Ovary (tissue), 9 donors: Measurements from ENCODE around the gene SLC22A6. TPM values are rescaled to one million over a fixed set of nuclear protein-coding genes. Genes with fewer than 3 reads are reported as not detected.

Experiments used
- DNase-seq, 5 donors: peaks; one replicate each; pipeline ENCODE4 v3.0.0-alpha.2; 2019 to 2020
- H3K27ac ChIP-seq, 2 donors: fragments of 200-600 bp; one replicate each; pipeline versions ENCODE4 v1.5.1 to v1.8.0; 2019 to 2022
- H3K27me3 ChIP-seq: fragments of 200-600 bp; one replicate; pipeline ENCODE4 v1.8.0; 2022
- H3K36me3 ChIP-seq: fragments of 200-600 bp; sonication (generic); one replicate; pipeline ENCODE4 v1.5.1; 2019
- H3K4me1 ChIP-seq: one replicate; pipeline ENCODE4 v1.8.1; 2013; ENCODE audit warnings: mild to moderate bottlenecking, moderate library complexity; ENCODE audit not compliant: insufficient read depth
- H3K4me3 ChIP-seq: fragments of 200-600 bp; sonication (generic); one replicate; pipeline ENCODE4 v1.5.1; 2017
- H3K9me3 ChIP-seq, 2 donors: fragments of 200-600 bp in 1 of 2; sonication (generic) in 1 of 2; one replicate each; pipeline versions ENCODE4 v1.5.1 to v1.8.1; 2013 to 2019; ENCODE audit warnings: mild to moderate bottlenecking in 1 of 2, moderate library complexity in 1 of 2
- EP300 ChIP-seq: sonication (generic); formaldehyde crosslinking; IDR thresholded peaks from one replicate; pipeline ENCODE4 v1.6.1; 2017; ENCODE audit warnings: antibody characterized with exemption
- POLR2A ChIP-seq: fragments of 450-650 bp; IDR thresholded peaks from one replicate; pipeline ENCODE4 v1.6.1; 2017; ENCODE audit warnings: antibody characterized with exemption, mild to moderate bottlenecking, moderate library complexity
- WGBS, 3 donors: extraction: QIAGEN DNeasy Blood & Tissue Kit in 1 of 3; methylation state at CpG; one replicate each; pipeline versions ENCODE4 v1.1.5 to v1.1.7; 2013 to 2017; 5-methylcytosine and 5-hydroxymethylcytosine counted together
- intact Hi-C, 4 donors: fragments of 100-400 bp; cut with DNase I; formaldehyde crosslinking; loops; one replicate each; pipeline versions ENCODE4 v1.11.0 to v1.15.1; 2022 to 2023
- polyA plus RNA-seq, 2 donors: library from polyadenylated mRNA; stranded (reverse); fragments of 200-250 nt in 1 of 2; fragments of 350-450 nt in 1 of 2; fragmentation: Illumina TruSeq in 1 of 2; extraction: RNeasy Lipid Tissue Mini Kit (QIAGEN cat#74804) in 1 of 2; gene quantifications; one replicate each; pipeline ENCODE4 v1.2.3, GENCODE V29; 2013 to 2014
- total RNA-seq, 7 donors: library from RNA; depleted of rRNA in 2 of 7; stranded (reverse); fragments of >200 nt in 2 of 7; fragmentation: NEBNext Ultra II Directional in 3 of 7; extraction: Animal tissue kit (Norgen Biotek cat#: 25700) in 3 of 7; gene quantifications; one replicate each; pipeline versions ENCODE4 v1.1.0 to v1.2.4, GENCODE V29; 2016 to 2023
- TF ChIP-seq, protein P1 (sequence below), 3 donors: fragments of 450-650 bp in 2 of 3; fragments of 200-600 bp in 1 of 3; IDR thresholded peaks; one replicate each; pipeline versions ENCODE4 v1.5.1 to v1.8.0; 2016 to 2022; ENCODE audit warnings: antibody characterized with exemption in 3 of 3, mild to moderate bottlenecking in 1 of 3
- donor health status: DM: no; HTN: no; CAD: no; lungs with moderate emphysema.
- donor health status: DM: no; HTN: no; CAD: no.
- donor health status: Bipolar disorder and iron deficiency.
- donor health status: DM: yes; HTN: yes; CAD: no.
- donor health status: DM: no; HTN: no; CAD: no.
- donor health status: DM: yes; HTN: yes; CAD: no.

The SLC22A6 gene
- total and polyA plus RNA-seq, 9 donors = not detected

GRCh38 chr11:62933285-62933684 lies 51.5 kb downstream of the SLC22A6 start:
- H3K4me3 ChIP-seq = no peak overlapping the region
- H3K4me1 ChIP-seq = no peaks in the 10 kb centered on the region
- H3K27ac ChIP-seq = no peak overlapping the region
- 77 to 82% (median 78%) methylated on average over 13 of the region's 13 CpGs for WGBS, 3 donors
- TF ChIP-seq, protein P1, sequence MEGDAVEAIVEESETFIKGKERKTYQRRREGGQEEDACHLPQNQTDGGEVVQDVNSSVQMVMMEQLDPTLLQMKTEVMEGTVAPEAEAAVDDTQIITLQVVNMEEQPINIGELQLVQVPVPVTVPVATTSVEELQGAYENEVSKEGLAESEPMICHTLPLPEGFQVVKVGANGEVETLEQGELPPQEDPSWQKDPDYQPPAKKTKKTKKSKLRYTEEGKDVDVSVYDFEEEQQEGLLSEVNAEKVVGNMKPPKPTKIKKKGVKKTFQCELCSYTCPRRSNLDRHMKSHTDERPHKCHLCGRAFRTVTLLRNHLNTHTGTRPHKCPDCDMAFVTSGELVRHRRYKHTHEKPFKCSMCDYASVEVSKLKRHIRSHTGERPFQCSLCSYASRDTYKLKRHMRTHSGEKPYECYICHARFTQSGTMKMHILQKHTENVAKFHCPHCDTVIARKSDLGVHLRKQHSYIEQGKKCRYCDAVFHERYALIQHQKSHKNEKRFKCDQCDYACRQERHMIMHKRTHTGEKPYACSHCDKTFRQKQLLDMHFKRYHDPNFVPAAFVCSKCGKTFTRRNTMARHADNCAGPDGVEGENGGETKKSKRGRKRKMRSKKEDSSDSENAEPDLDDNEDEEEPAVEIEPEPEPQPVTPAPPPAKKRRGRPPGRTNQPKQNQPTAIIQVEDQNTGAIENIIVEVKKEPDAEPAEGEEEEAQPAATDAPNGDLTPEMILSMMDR (IDR thresholded peaks at IDR 0.05) = no peak
- TF ChIP-seq POLR2A = no peak
- TF ChIP-seq EP300 = no peak
- intact Hi-C loops = loop anchor here in 1 of 4 donors (5.0 kb wide), 1 partner anchor 64 kb away; no protein-coding TSS in a partner anchor
- H3K9me3 ChIP-seq = no peaks in the 10 kb centered on the region
- no peak for DNase-seq
- H3K36me3 ChIP-seq = no peaks in the 10 kb centered on the region
- H3K27me3 ChIP-seq = no peaks in the 10 kb centered on the region

- H3K36me3 ChIP-seq = no peaks in the 10 kb centered on the region
- H3K4me1 ChIP-seq = no peaks in the 10 kb centered on the region
- H3K27ac ChIP-seq = no peak overlapping the region
- H3K27me3 ChIP-seq = no peaks in the 10 kb centered on the region
- no peak overlapping the region for H3K4me3 ChIP-seq
- no peak for DNase-seq
- 39 to 50% (median 48%) methylated on average over 8 of the region's 8 CpGs for WGBS, 3 donors
- no peaks in the 10 kb centered on the region for H3K9me3 ChIP-seq
- TF ChIP-seq EP300 (no peak), POLR2A (no peak)
- TF ChIP-seq, protein P1 (IDR thresholded peaks at IDR 0.05) = no peak
- intact Hi-C loops = loop anchor here in 1 of 4 donors (5.0 kb wide), 1 partner anchor 66 kb away; no protein-coding TSS in a partner anchor
These were observed 53.1 kb downstream of the SLC22A6 start for GRCh38 chr11:62931499-62932278.

GRCh38 chr11:62930666-62931065 lies 54.1 kb downstream of the SLC22A6 start:
- Histone ChIP-seq H3K9me3 (no peaks in the 10 kb centered on the region), H3K36me3 (no peaks in the 10 kb centered on the region), H3K4me3 (no peak overlapping the region), H3K27ac (no peak overlapping the region), H3K4me1 (peaks cover 4% of the 10 kb centered on the region), H3K27me3 (no peaks in the 10 kb centered on the region)
- intact Hi-C loops = loop anchor here in 1 of 4 donors (5.0 kb wide), 1 partner anchor 67 kb away; no protein-coding TSS in a partner anchor
- WGBS, 3 donors = 22 to 30% (median 26%) methylated on average over 1 of the region's 1 CpG
- DNase-seq = no peak
- TF ChIP-seq, protein P1 (IDR thresholded peaks at IDR 0.05) = no peak
- no peak for TF ChIP-seq EP300
- TF ChIP-seq POLR2A = no peak

- H3K36me3 ChIP-seq = no peaks in the 10 kb centered on the region
- H3K9me3 ChIP-seq = no peaks in the 10 kb centered on the region
- DNase-seq = no peak
- no peak overlapping the region for H3K27ac ChIP-seq
- 35 to 37% (median 36%) methylated on average over 4 of the region's 4 CpGs for WGBS, 3 donors
- TF ChIP-seq POLR2A (no peak), EP300 (no peak)
- TF ChIP-seq, protein P1 (IDR thresholded peaks at IDR 0.05) = no peak
- H3K27me3 ChIP-seq = no peaks in the 10 kb centered on the region
- intact Hi-C loops = loop anchor here in 1 of 4 donors (5.0 kb wide), 1 partner anchor 67 kb away; no protein-coding TSS in a partner anchor
- H3K4me3 ChIP-seq = no peak overlapping the region
- H3K4me1 ChIP-seq = peaks cover 4% of the 10 kb centered on the region
These were observed 54.6 kb downstream of the SLC22A6 start for GRCh38 chr11:62930157-62930556.
